BLaER1 treated with 17β-estradiol and CSF1 and Interleukin-3, amounts not matched to agents 10 nM and 100 nM (cell line): ENCODE results near the gene DLG1.
"Not testable (repeated sequence)": the region's sequence is repeated elsewhere in the genome, so short reads cannot be mapped to it uniquely, and the experiment has no call there.

ENCODE experiments used
- H3K27ac ChIP-seq, 11 experiments: shearing (Covaris generic); formaldehyde crosslinking; 2 replicates each; pipeline ENCODE4 v1.8.1; 2022
- H3K27me3 ChIP-seq, 11 experiments: shearing (Covaris generic); formaldehyde crosslinking; 2 replicates each; pipeline ENCODE4 v1.8.1; 2022
- H3K36me3 ChIP-seq, 11 experiments: shearing (Covaris generic); formaldehyde crosslinking; 2 replicates each; pipeline ENCODE4 v1.8.1; 2022
- H3K4me1 ChIP-seq, 10 experiments: shearing (Covaris generic); formaldehyde crosslinking; 2 replicates each; pipeline ENCODE4 v1.8.1; 2022
- H3K4me2 ChIP-seq, 11 experiments: shearing (Covaris generic); formaldehyde crosslinking; 2 replicates each; pipeline ENCODE4 v1.8.1; 2022
- H3K4me3 ChIP-seq, 10 experiments: shearing (Covaris generic); formaldehyde crosslinking; 2 replicates each; pipeline ENCODE4 v1.8.1; 2022
- H3K9ac ChIP-seq, 11 experiments: shearing (Covaris generic); formaldehyde crosslinking; 2 replicates each; pipeline ENCODE4 v1.8.1; 2022
- H3K9me3 ChIP-seq, 11 experiments: shearing (Covaris generic); formaldehyde crosslinking; replicated peaks in 1 of 11; 2 replicates each; pipeline ENCODE4 v1.8.1; 2022
- H4K20me1 ChIP-seq, 11 experiments: shearing (Covaris generic); formaldehyde crosslinking; 2 replicates each; pipeline ENCODE4 v1.8.1; 2022
- Cebpa-rat ChIP-seq, 11 experiments: shearing (Covaris generic); IDR thresholded peaks; 2 replicates each; pipeline ENCODE4 v1.8.1; 2022

The DLG1 gene

DNA sequence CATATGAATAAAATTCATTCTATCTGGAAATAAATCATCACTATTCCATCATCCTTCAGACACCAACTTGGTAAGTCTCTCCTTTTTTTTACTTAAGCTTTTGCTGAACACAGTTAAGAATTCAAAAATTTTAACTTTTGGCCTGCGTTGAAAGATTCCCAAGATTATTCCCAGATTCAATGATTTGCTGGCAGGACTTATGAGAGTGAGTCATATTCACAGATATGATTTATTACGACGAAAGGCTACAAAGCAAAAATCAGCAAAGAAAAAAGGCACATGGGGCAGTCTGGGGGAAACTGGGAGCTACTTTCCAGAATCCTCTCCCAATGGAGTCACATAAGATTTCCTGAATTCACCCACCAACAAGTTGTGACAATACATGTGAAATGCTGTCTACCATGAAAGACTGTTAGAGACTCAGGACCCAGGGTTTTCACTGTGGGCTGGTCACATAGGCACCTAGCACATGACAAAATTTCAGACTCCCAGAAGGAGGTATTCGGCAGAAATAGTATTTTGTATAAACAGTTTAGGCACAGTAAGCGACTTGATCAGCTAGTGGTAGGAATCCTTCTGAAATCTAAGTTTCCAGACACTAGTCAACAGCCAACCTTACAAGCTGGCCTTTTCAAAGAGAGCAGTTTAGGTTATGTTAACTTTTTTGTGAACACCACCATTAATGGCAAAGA, 82.1 kb downstream of the DLG1 start:
- peaks cover 0 to 16% (median 13%) of the 10 kb centered on the region in 11 experiments; a peak in 11 of 22 replicates for H3K9me3 ChIP-seq
- H3K36me3 ChIP-seq = peaks cover 0 to 26% (median 14%) of the 10 kb centered on the region in 11 experiments; a peak in 10 of 22 replicates
- no peak overlapping the region for H3K9ac ChIP-seq
- peaks cover 0 to 18% (median 6%) of the 10 kb centered on the region in 10 experiments; a peak in 11 of 20 replicates for H3K4me1 ChIP-seq
- no peak overlapping the region for H3K4me3 ChIP-seq
- H3K4me2 ChIP-seq = no peak overlapping the region
- no peak overlapping the region for H3K27ac ChIP-seq
- peaks cover 0 to 51% (median 10%) of the 10 kb centered on the region in 11 experiments; a peak in 12 of 22 replicates for H4K20me1 ChIP-seq
- no peak for TF ChIP-seq Cebpa-rat (IDR thresholded peaks at IDR 0.05)
- H3K27me3 ChIP-seq = no peaks in the 10 kb centered on the region

DNA sequence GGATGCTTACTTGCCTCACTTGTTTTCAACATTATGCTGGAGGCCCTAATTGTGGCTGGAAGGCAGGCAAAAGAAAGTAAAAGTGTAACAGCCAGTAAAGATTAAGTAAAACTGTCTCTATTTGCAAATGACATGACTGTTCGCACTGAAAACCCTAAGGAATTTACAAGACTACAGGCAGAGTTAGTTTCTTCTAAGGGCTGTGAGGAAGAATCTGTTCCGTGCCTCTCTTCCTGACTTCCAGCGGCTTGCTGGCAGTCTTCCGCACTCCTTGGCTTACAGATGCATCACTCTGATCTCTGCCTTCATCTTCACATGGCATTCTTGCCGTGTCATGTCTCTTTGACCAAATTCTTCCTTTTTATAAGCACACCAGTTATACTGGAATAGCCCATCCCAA, 86.1 kb downstream of the DLG1 start:
- Histone ChIP-seq H3K4me2 (no peak overlapping the region), H3K36me3 (peaks cover 0 to 20% (median 10%) of the 10 kb centered on the region in 11 experiments; a peak in 6 of 22 replicates), H3K27me3 (no peaks in the 10 kb centered on the region), H3K27ac (no peak overlapping the region), H3K4me1 (no peaks in the 10 kb centered on the region), H3K4me3 (no peak overlapping the region), H3K9me3 (peaks cover 0 to 20% (median 13%) of the 10 kb centered on the region in 11 experiments; a peak in 11 of 22 replicates), H3K9ac (no peak overlapping the region), H4K20me1 (peaks cover 0 to 18% (median 0%) of the 10 kb centered on the region in 11 experiments; a peak in 7 of 22 replicates)
- TF ChIP-seq Cebpa-rat (IDR thresholded peaks at IDR 0.05) = no peak

- not testable (repeated sequence) for H3K27ac ChIP-seq, H3K4me2 ChIP-seq, H3K27me3 ChIP-seq, H3K4me1 ChIP-seq, H3K4me3 ChIP-seq, H3K9ac ChIP-seq
- peaks cover 0 to 20% (median 13%) of the 10 kb centered on the region in 11 experiments; a peak in 11 of 22 replicates for H3K9me3 ChIP-seq
- H4K20me1 ChIP-seq = peaks cover 0 to 21% (median 0%) of the 10 kb centered on the region in 11 experiments; a peak in 7 of 22 replicates
- H3K36me3 ChIP-seq = peaks cover 0 to 20% (median 11%) of the 10 kb centered on the region in 11 experiments; a peak in 7 of 22 replicates
These were observed 86.7 kb downstream of the DLG1 start for GRCh38 chr3:197211698-197212097.

DNA sequence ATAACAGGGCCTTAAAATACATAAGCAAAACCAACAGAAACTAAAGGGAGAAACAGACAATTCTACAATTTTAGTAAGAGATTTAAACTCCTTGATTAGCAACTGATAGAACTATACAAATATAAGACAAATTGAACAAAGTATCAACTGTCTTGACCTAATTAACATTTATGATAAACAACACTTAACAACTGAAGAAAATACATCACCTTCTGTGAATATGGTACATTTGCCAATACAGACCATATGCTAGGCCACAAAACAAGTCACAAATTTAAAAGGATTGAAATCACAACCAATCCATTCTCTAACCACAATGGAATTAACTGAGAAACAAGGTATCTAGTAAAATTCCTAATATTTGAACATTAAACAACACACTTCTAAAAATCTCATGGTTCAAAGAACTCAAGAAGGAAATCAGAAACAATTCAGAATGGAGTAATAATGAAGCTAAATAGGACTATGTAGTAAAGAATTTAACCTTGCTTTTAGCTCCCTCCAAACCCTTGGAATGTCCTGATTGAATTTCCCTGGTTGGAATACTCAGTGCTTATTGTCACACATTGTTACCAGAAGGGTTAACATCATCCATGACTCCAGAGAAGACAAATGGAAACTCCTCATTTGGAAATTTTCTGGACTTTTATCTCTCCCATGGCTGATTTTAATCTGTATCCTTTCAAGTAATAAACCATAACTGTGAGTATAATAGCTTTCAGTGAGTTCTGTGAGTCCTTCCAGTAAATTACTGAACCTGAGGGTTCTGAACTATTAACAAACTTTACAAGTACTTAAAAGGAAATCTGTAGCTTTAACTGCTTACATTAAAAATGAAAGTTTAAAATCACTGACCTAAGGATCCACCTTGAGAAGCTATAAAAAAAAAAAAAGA, 88.8 kb downstream of the DLG1 start:
- TF ChIP-seq Cebpa-rat (IDR thresholded peaks at IDR 0.05) = no peak
- Histone ChIP-seq H3K4me2 (no peak overlapping the region), H3K9ac (no peak overlapping the region), H3K4me3 (no peak overlapping the region), H3K36me3 (peaks cover 0 to 21% (median 11%) of the 10 kb centered on the region in 11 experiments; a peak in 7 of 22 replicates), H4K20me1 (peaks cover 0 to 18% (median 11%) of the 10 kb centered on the region in 11 experiments; a peak in 10 of 22 replicates), H3K4me1 (peaks cover 12 to 18% (median 14%) of the 10 kb centered on the region in 10 experiments), H3K9me3 (peaks cover 0 to 20% (median 13%) of the 10 kb centered on the region in 11 experiments; a peak in 11 of 22 replicates), H3K27ac (no peak overlapping the region), H3K27me3 (no peaks in the 10 kb centered on the region)

DNA sequence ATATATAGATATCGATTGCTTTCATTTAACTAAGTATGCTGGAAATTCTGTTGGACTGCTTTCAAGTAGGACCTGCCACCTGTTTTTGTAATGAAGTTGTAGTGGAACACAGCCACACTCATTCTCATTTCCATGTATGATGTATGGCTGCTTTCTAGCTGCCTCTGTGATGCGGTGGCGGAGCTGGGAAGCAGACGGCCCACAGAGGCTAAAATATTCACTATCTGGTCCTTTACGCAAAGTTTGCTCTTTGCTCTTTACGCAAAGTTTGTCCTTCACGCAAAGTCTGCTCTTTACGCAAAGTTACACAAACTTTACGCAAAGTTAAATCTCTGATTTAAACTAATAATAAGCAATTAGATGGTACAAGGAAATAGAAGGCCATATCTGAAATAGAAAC, 91.5 kb downstream of the DLG1 start:
- peaks cover 22 to 43% (median 31%) of the 10 kb centered on the region in 10 experiments for H3K4me1 ChIP-seq
- no peak overlapping the region for H3K27ac ChIP-seq
- no peaks in the 10 kb centered on the region for H3K27me3 ChIP-seq
- no peak overlapping the region for H3K4me3 ChIP-seq
- no peak overlapping the region for H3K4me2 ChIP-seq
- H3K9ac ChIP-seq = no peak overlapping the region
- peaks cover 0 to 44% (median 33%) of the 10 kb centered on the region in 11 experiments; a peak in 13 of 22 replicates for H4K20me1 ChIP-seq
- peaks cover 0 to 15% (median 2%) of the 10 kb centered on the region in 11 experiments; a peak in 4 of 22 replicates for H3K36me3 ChIP-seq
- peaks cover 0 to 9% (median 5%) of the 10 kb centered on the region in 11 experiments; a peak in 9 of 22 replicates for H3K9me3 ChIP-seq
- no peak for TF ChIP-seq Cebpa-rat (IDR thresholded peaks at IDR 0.05)

DNA sequence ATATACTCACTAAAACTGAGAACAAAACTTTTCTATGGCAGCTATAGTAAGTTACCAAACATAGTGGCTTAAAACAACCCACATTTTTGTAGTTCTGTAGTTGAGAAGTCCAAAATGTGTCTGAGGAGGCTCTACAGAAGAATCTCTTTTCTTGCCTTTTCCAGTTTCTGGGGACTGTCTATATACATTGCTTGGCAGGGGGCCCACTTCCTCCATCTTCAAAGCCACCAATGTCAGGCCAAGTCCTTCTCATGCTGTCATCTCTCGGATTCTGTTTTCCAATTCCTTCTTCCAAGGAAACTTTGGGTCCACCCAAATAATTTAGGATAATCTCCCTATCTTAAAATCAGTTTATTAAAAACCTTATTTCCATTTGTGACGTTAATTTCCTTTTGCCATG, 92.7 kb downstream of the DLG1 start:
- Histone ChIP-seq H3K27ac (no peak overlapping the region), H4K20me1 (peaks cover 0 to 49% (median 33%) of the 10 kb centered on the region in 11 experiments; a peak in 13 of 22 replicates), H3K4me2 (peak overlapping the region in 6 of 11 experiments; percentile 20 to 67 (median 52); a peak in 9 of 22 replicates), H3K9me3 (peaks cover 0 to 5% (median 0%) of the 10 kb centered on the region in 11 experiments; a peak in 3 of 22 replicates), H3K27me3 (no peaks in the 10 kb centered on the region), H3K4me3 (no peak overlapping the region), H3K4me1 (peaks cover 23 to 52% (median 36%) of the 10 kb centered on the region in 10 experiments), H3K9ac (no peak overlapping the region), H3K36me3 (peaks cover 0 to 15% (median 0%) of the 10 kb centered on the region in 11 experiments; a peak in 4 of 22 replicates)
- TF ChIP-seq Cebpa-rat (IDR thresholded peaks at IDR 0.05) = no peak

GRCh38 chr3:197205265-197205664, 93.1 kb downstream of the DLG1 start:
- H3K4me1 ChIP-seq = peaks cover 23 to 56% (median 40%) of the 10 kb centered on the region in 10 experiments
- peaks cover 0 to 52% (median 33%) of the 10 kb centered on the region in 11 experiments; a peak in 13 of 22 replicates for H4K20me1 ChIP-seq
- H3K27ac ChIP-seq = no peak overlapping the region
- peaks cover 0 to 9% (median 0%) of the 10 kb centered on the region in 11 experiments; a peak in 3 of 22 replicates for H3K9me3 ChIP-seq
- peak overlapping the region; percentile 2 to 67 (median 49); a peak in 18 of 22 replicates for H3K4me2 ChIP-seq
- TF ChIP-seq Cebpa-rat (IDR thresholded peaks at IDR 0.05) = no peak
- no peak overlapping the region for H3K4me3 ChIP-seq
- no peaks in the 10 kb centered on the region for H3K27me3 ChIP-seq
- no peak overlapping the region for H3K9ac ChIP-seq
- H3K36me3 ChIP-seq = peaks cover 0 to 15% (median 0%) of the 10 kb centered on the region in 11 experiments; a peak in 4 of 22 replicates

- H3K9me3 ChIP-seq = peaks cover 0 to 9% (median 0%) of the 10 kb centered on the region in 11 experiments; a peak in 3 of 22 replicates
- no peak for TF ChIP-seq Cebpa-rat (IDR thresholded peaks at IDR 0.05)
- H3K36me3 ChIP-seq = peaks cover 0 to 15% (median 0%) of the 10 kb centered on the region in 11 experiments; a peak in 4 of 22 replicates
- H3K27me3 ChIP-seq = no peaks in the 10 kb centered on the region
- peak overlapping the region; percentile 2 to 67 (median 49); a peak in 20 of 22 replicates for H3K4me2 ChIP-seq
- H3K4me3 ChIP-seq = no peak overlapping the region
- peaks cover 0 to 57% (median 33%) of the 10 kb centered on the region in 11 experiments; a peak in 13 of 22 replicates for H4K20me1 ChIP-seq
- no peak overlapping the region for H3K9ac ChIP-seq
- peaks cover 23 to 58% (median 41%) of the 10 kb centered on the region in 10 experiments for H3K4me1 ChIP-seq
- H3K27ac ChIP-seq = no peak overlapping the region
These were observed 93.7 kb downstream of the DLG1 start for GRCh38 chr3:197204736-197205135.
